Tibial nerve (tissue), 3 donors: Measurements from ENCODE around the gene FAM131A.

Experiments
- POLR2A ChIP-seq, 2 donors: fragments of 450-650 bp; IDR thresholded peaks; one replicate each; pipeline ENCODE4 v1.6.1; 2017; ENCODE audit warnings: antibody characterized with exemption in 2 of 2, mild to moderate bottlenecking in 2 of 2, moderate library complexity in 2 of 2
- TF ChIP-seq, protein P1 (sequence below), 5 experiments: fragments of 200-600 bp in 3 of 5; fragments of 450-650 bp in 2 of 5; sonication (generic) in 3 of 5; IDR thresholded peaks; one replicate each; pipeline ENCODE4 v1.5.1; 2016 to 2019; ENCODE audit warnings: antibody characterized with exemption in 5 of 5, mild to moderate bottlenecking in 3 of 5, moderate library complexity in 2 of 5

DNA sequence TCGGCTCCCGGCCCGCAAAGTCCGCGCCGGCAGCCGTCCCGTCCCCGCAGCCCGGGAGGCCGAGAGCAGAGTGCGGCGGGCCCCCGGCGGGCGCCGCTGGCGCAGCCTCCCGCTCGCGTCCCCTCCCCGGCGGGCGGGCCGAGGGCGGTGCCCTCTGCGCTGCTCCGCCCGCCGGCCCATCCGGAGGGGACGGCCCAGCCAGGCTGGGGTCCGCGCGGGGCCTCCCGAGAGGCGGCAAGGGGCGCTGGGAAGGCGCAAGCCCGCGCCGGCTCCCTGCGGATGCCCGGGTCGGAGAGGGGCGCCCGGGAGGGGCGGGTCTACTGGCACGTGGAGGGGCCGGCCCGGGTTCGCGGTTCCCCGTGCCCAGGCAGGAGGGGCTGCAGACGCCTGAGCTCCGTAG, 24.1 kb downstream of the FAM131A start, which contains the start of the genes CLCN2 and POLR2H:
- TF ChIP-seq, protein P1, sequence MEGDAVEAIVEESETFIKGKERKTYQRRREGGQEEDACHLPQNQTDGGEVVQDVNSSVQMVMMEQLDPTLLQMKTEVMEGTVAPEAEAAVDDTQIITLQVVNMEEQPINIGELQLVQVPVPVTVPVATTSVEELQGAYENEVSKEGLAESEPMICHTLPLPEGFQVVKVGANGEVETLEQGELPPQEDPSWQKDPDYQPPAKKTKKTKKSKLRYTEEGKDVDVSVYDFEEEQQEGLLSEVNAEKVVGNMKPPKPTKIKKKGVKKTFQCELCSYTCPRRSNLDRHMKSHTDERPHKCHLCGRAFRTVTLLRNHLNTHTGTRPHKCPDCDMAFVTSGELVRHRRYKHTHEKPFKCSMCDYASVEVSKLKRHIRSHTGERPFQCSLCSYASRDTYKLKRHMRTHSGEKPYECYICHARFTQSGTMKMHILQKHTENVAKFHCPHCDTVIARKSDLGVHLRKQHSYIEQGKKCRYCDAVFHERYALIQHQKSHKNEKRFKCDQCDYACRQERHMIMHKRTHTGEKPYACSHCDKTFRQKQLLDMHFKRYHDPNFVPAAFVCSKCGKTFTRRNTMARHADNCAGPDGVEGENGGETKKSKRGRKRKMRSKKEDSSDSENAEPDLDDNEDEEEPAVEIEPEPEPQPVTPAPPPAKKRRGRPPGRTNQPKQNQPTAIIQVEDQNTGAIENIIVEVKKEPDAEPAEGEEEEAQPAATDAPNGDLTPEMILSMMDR (IDR thresholded peaks at IDR 0.05), result peak in 2 of 5 experiments; percentile 24 to 41
- TF ChIP-seq POLR2A (IDR thresholded peaks at IDR 0.05), result peak; percentile 90 to 93
